Measurements from ENCODE around the gene ANKRD55. TPM values are rescaled to one million over a fixed set of nuclear protein-coding genes. Genes with fewer than 3 reads are reported as not detected.

ANKRD55 gene
- total RNA-seq, 1 donor from 2014 or later, result not detected

- Histone ChIP-seq H3K79me2 (ENCODE audit: low read depth) (no peaks in the 10 kb centered on the region), H3K36me3 (no peaks in the 10 kb centered on the region), H3K4me2 (no peak overlapping the region), H2AFZ (replicated peaks) (no peak overlapping the region), H3K9ac (no peak overlapping the region), H3K27me3 (no peaks in the 10 kb centered on the region), H4K20me1 (ENCODE audit: low read depth) (no peaks in the 10 kb centered on the region), H3F3A (ENCODE audit: low read depth) (no peaks in the 10 kb centered on the region), H3K4me3 (no peak overlapping the region), H3K9me3 (ENCODE audit: low read depth) (no peaks in the 10 kb centered on the region), H3K4me1 (no peaks in the 10 kb centered on the region), H3K27ac (no peak overlapping the region)
- Mint-ChIP-seq H3K4me1 (no peaks in the 10 kb centered on the region), H3K9me3 (no peaks in the 10 kb centered on the region), H3K4me3 (no peak overlapping the region), H3K27ac (no peak overlapping the region), H3K36me3 (no peaks in the 10 kb centered on the region), H3K27me3 (ENCODE audit: insufficient read depth, low read depth) (no peaks in the 10 kb centered on the region)
- DNase-seq (ENCODE audit: low spot score), result no peak
- TF ChIP-seq EZH2 (IDR thresholded peaks at IDR 0.05), result no peak
- TF ChIP-seq CTCF (IDR thresholded peaks at IDR 0.05), result no peak
- no peak for TF ChIP-seq EZH2phosphoT487 (IDR thresholded peaks at IDR 0.05)
Measured at GRCh38 chr5:56094579-56095361, 138.4 kb downstream of the ANKRD55 start.

- no peaks in the 10 kb centered on the region for H3K9me3 ChIP-seq (ENCODE audit: low read depth)
- H3K9ac ChIP-seq, result no peak overlapping the region
- no peak overlapping the region for H3K4me2 ChIP-seq
- Mint-ChIP-seq H3K4me1 (no peaks in the 10 kb centered on the region), H3K27me3 (ENCODE audit: insufficient read depth, low read depth) (no peaks in the 10 kb centered on the region), H3K9me3 (no peaks in the 10 kb centered on the region), H3K4me3 (no peak overlapping the region), H3K27ac (no peak overlapping the region), H3K36me3 (no peaks in the 10 kb centered on the region)
- TF ChIP-seq EZH2phosphoT487 (IDR thresholded peaks at IDR 0.05) (no peak), EZH2 (IDR thresholded peaks at IDR 0.05) (no peak), CTCF (IDR thresholded peaks at IDR 0.05) (no peak)
- no peaks in the 10 kb centered on the region for H3K27me3 ChIP-seq
- H4K20me1 ChIP-seq (ENCODE audit: low read depth), result no peaks in the 10 kb centered on the region
- H3K36me3 ChIP-seq, result no peaks in the 10 kb centered on the region
- DNase-seq (ENCODE audit: low spot score), result no peak
- no peaks in the 10 kb centered on the region for H3K79me2 ChIP-seq (ENCODE audit: low read depth)
- H3K4me3 ChIP-seq, result no peak overlapping the region
- no peak overlapping the region for H2AFZ ChIP-seq (replicated peaks)
- no peaks in the 10 kb centered on the region for H3F3A ChIP-seq (ENCODE audit: low read depth)
- no peak overlapping the region for H3K27ac ChIP-seq
- no peaks in the 10 kb centered on the region for H3K4me1 ChIP-seq
Measured at GRCh38 chr5:56093970-56094369, 139.2 kb downstream of the ANKRD55 start.

GRCh38 chr5:56092115-56092514, 141.0 kb downstream of the ANKRD55 start:
- Histone ChIP-seq H2AFZ (replicated peaks) (no peak overlapping the region), H3K27me3 (no peaks in the 10 kb centered on the region), H3K4me2 (no peak overlapping the region), H3K4me1 (no peaks in the 10 kb centered on the region), H3K4me3 (no peak overlapping the region), H3K27ac (no peak overlapping the region), H3K79me2 (ENCODE audit: low read depth) (no peaks in the 10 kb centered on the region), H4K20me1 (ENCODE audit: low read depth) (no peaks in the 10 kb centered on the region), H3K36me3 (no peaks in the 10 kb centered on the region), H3K9me3 (ENCODE audit: low read depth) (no peaks in the 10 kb centered on the region), H3F3A (ENCODE audit: low read depth) (no peaks in the 10 kb centered on the region), H3K9ac (no peak overlapping the region)
- DNase-seq (ENCODE audit: low spot score), result no peak
- Mint-ChIP-seq H3K27me3 (ENCODE audit: insufficient read depth, low read depth) (no peaks in the 10 kb centered on the region), H3K36me3 (no peaks in the 10 kb centered on the region), H3K4me1 (no peaks in the 10 kb centered on the region), H3K27ac (no peak overlapping the region), H3K4me3 (no peak overlapping the region), H3K9me3 (no peaks in the 10 kb centered on the region)
- TF ChIP-seq EZH2phosphoT487 (IDR thresholded peaks at IDR 0.05) (no peak), CTCF (IDR thresholded peaks at IDR 0.05) (no peak), EZH2 (IDR thresholded peaks at IDR 0.05) (no peak)

All from neural progenitor cell (in vitro differentiated cells).